GM21529 (cell line): Measurements from ENCODE around the gene AQP7.
"Not testable (repeated sequence)": the region's sequence is repeated elsewhere in the genome, so short reads cannot be mapped to it uniquely, and the experiment has no call there.

ENCODE experiments used
- ATAC-seq: cut with Tn5 transposase; IDR thresholded peaks from one replicate; pipeline ENCODE4 v1.9.1; 2021; ENCODE audit not compliant: unreplicated experiment

Gene AQP7

DNA sequence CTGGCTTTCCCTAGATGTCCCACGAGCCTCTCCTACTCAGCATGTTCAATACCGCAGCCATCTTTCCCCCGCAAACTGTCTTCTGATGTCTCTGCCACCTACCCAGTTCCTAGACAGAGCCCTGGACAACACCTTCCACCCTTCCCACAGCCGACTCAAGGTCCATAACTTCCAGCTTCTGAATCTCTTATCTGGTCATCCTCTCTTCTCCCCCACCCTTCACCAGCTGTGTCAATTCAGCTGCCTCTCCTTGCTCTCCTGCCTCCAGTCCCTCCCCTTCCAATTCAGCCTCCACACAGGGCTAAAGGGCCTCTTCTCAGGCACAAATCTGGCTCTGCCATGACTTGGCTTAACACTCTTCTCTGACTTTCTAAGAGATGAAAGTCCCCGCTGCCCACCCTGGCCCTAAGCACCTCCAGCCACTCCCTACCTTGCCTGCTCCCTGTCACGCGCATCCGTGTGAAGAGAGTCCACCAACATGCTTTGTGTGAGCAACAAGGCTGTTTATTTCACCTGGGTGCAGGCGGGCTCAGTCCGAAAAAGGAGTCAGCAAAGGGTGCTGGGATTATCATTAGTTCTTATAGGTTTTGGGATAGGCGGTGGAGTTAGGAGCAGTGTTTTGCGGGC, 25.2 kb downstream of the AQP7 start:
- ATAC-seq, result no peak

DNA sequence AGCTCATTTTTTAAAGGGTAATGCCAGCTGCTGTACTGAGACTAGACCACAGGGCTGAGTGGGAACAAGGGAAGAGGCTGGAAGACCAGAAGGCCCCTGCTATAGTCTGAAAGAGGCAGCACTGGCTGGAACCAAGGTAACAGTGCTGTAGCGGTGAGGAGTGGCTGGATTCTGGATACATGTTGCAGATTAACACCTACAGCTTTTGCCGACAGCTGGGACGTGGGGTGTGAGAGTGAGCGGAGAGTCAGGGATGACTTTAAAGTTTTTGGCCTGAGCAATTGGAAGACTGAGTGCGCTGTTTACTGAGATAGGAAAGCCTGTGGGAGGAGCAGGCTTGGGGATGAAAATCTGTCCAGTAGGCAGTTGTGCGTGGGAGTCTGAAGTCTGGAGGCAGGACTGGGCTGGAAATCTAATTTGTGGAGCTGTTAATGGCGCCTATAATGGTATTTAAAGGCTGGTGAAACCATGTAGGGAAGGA, 26.5 kb downstream of the AQP7 start:
- no peak for ATAC-seq

GRCh38 chr9:33375238-33375840, 27.0 kb downstream of the AQP7 start:
- ATAC-seq, result no peak

DNA sequence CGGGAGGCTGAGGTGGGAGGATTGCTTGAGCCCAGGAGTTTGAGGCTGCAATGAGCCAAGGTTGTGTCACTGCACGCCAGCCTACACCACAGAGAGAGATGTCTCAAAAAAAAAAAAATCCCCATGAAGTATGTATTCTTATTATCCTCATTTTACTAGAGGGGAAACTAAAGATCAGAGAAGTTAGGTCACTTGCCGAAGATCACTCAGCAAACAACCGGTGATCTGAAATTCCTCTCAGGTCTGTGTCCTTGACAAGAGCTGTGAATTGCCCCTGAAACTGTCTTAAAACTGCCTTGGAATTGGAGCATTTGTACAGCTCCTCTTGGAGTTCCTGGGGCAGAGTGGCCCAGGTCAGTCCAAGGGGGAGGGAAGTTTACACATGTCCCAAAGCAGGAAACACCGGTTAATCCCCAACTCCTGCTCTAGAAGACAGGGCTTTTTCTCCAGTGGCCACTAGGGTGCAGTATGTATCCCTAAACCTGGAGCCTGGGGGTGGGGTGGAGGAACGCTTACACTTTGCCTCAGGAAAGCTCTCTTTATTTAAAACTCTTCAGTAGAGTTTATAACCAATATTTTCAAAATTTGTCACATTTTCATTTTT, 27.6 kb downstream of the AQP7 start:
- peak; percentile 66 for ATAC-seq

DNA sequence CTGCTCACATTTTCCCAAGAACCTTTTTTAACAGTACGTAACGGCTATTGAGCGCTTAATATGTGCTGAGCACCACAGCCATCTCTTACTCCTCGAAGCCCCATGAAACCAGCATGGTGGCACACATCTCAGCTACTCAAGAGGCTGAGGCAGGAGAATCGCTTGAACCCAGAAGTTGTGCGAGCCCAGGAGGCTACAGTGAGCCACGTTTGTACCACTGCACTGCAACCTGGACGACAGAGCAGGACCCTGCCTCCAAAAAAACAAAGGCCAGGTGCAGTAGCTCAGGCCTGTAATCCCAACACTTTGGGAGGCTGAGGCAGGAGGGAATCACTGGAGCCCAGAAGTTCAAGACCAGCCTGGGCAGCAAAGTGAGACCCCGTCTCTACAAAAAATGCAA, 28.2 kb downstream of the AQP7 start:
- ATAC-seq, result no peak

- no peak for ATAC-seq
These were observed 29.5 kb downstream of the AQP7 start for GRCh38 chr9:33372900-33373299.

DNA sequence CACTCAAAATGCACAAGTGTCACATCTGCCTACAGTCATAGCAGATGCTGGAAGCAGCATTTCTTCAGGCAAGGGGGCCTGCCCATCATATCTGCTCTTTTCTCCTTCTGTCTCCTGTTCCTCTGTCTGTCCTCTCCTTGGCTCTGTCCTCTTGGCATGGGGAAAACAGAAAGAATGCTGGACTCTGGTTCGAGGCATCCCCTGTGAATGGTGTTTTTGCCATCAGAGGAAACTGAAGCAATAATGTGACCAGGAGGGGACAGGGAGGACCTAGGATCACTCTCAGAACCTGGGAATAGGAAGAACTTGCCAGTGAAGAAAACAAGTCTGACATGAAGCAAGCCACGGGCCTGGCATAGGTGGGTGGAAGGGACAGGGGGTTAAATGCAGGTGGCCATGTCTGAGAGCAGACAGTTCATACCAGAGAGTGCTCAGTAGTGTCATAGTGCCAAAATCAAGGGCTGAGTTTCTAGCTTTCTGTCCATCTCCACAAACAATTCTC, 35.3 kb downstream of the AQP7 start:
- no peak for ATAC-seq

- not testable (repeated sequence) for ATAC-seq
These were observed 37.6 kb downstream of the AQP7 start for GRCh38 chr9:33364814-33365213.

DNA sequence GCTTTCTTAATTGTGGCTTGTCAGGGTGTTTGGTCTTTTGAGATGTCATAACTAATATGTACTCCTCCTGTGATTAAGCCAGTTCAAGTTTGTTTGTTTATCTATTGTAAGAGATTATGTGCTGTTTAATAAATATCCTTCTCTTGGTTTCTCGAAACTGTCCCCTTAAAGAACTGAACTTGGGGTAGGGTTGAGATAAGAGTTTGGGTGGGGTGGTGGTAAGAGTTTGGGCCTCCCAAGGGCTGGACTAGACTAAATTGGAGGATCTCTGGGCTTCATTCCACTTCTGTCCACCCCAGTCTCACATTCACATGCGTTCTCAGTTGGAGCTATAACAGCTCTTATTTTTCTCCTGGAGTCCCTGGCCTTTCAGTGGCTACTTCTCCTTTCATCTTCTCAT, 38.2 kb downstream of the AQP7 start:
- no peak for ATAC-seq

DNA sequence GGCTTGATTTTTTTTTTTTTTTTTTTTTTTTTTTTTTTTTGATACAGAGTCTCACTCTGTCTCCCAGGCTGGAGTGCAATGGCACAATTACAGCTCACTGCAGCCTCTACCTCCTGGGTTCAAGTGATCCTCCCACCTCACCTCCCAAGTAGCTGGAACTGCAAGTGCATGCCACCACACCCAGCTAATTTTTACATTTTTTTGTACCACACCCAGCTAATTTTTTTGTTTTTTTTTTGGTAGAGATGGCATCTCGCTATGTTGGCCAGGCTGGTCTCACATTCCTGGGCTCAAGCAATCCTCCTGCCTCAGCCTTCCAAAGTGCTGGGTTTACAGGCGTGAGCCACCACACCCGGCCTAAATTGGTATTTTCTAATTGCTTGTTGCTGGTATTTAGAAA, 43.7 kb downstream of the AQP7 start:
- ATAC-seq, result not testable (repeated sequence)

DNA sequence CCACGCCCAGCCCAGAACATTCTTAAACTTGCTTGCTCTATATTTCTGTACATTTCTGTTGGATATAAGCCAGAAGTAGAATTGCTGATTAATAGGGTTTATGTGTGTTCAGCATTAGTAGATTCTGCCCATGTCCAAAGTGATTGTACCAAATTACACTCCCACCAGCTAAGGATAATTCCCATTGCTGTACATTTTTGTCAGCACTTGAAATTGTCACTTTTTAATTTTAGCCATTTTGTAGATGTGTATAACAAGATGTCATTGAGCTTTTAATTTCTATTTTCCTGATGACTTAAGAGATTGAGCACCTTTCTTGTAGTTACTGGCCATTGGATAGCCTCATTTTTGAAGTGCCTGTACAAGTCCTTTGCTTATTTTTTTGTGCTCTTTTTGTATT, 46.4 kb downstream of the AQP7 start:
- no peak for ATAC-seq

- ATAC-seq, result no peak
These were observed 47.6 kb downstream of the AQP7 start for GRCh38 chr9:33354651-33355211.

- no peak for ATAC-seq
These were observed 50.8 kb downstream of the AQP7 start for GRCh38 chr9:33351547-33351946.

GRCh38 chr9:33350310-33350709, 52.1 kb downstream of the AQP7 start:
- ATAC-seq, result no peak

- no peak for ATAC-seq
These were observed 52.6 kb downstream of the AQP7 start for GRCh38 chr9:33349743-33350142.

GRCh38 chr9:33348998-33349397, 53.4 kb downstream of the AQP7 start:
- ATAC-seq, result no peak

GRCh38 chr9:33346564-33346963, 55.8 kb downstream of the AQP7 start:
- ATAC-seq, result no peak

- no peak for ATAC-seq
These were observed 58.2 kb downstream of the AQP7 start for GRCh38 chr9:33344145-33344544.

DNA sequence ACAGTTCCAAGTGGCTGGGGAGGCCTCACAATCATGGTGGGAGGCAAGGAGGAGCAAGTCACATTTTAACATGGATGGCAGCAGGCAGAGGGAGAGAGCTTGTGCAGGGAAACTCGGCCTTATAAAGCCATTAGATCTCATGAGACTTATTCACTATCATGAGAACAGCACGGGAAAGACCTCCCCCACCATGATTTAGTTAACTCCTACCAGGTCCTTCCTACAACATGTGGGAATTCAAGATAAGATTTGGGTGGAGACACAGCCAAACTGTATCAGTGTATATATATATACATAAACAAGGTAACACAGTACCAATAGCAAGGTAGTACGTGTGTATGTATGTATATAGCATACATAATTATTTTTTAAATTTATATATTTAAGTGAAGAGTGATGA, 61.2 kb downstream of the AQP7 start:
- ATAC-seq, result no peak

DNA sequence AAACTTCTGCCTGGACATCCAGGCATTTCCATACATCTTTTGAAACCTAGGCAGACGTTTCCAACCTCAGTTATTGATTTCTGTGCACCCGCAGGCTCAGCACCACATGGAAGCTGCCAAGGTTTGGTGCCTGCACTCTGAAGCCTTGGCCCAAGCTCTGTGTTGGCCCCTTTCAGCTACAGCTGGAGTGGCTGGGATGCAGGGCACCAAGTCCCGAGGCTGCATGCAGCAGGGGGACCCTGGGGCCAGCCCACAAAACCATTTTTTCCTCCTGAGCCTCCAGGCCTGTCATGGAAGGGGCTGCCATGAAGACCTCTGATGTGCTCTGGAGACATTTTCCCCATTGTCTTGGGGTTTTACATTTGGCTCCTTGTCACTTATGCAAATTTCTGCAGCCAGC, 62.2 kb downstream of the AQP7 start:
- no peak for ATAC-seq
